Stimulated activated CD4-positive, alpha-beta T cell treated with anti-CD3 and anti-CD28 coated beads, Interleukin-15, amount 100 ng/mL, for 24 hours (primary cell): ENCODE measurements around the gene RGS9.
A peak's percentile ranks its signal among the peaks of the same experiment; 100 is the strongest.
"Not testable (repeated sequence)": the region's sequence is repeated elsewhere in the genome, so short reads cannot be mapped to it uniquely, and the experiment has no call there.

Experiments used
- DNase-seq: peaks from one replicate; pipeline ENCODE4 v3.0.0-alpha.2; 2020

The RGS9 gene

DNA sequence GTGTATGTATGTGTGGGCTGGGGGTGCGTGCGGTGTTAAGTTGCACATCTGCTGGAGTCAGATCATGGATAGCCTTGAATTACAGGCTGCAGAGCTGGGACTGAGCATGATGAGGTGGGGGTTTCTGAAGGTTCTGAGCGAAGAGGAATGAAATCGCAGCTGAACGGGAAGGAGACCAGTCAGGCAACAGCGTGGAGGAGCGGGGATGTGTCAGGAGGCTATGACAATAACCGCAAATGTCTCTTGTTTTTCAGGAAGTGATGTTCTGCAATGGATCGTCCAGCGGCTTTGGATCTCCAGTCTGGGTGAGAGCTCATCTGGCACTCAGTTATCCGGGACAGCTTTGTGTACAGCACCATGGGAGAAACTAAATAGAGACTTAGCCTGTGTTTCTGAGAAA is 20.9 kb downstream of the RGS9 start:
- no peak for DNase-seq

DNA sequence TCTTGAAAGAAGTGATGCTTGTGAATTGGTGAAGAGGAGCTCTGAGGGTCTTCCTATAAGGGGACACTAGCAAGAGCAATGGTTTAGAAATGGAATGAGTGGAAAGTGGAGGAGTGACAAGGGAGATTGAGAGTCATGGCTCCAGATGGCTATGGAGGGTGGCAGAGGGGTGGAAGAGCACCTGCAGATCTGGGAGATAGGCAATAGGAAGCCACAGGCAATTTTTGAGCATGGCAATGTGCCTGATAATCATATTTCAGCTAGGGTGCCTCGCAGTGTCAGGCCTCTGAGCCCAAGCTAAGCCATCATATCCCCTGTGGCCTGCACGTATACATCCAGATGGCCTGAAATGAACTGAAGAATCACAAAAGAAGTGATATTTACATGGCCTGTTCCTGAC is 21.5 kb downstream of the RGS9 start:
- no peak for DNase-seq

DNA sequence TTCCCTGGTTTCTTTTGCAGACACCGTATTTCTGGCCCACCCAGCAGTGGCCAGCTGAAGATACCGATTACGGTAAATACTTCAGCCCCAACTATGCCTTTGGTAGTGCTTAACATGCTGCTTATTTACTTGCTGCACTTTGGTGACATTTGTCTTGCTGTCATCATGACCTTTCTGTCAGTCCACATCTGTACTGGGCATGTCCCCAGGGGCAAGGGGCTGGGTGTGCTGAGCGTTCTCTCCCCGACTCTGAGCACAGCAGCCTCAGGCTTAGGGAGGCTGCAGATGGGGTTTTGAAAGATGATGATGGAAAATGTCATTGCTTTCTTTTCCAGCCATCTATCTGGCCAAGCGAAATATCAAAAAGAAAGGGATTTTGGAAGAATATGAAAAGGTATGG is 23.3 kb downstream of the RGS9 start:
- DNase-seq = no peak

DNA sequence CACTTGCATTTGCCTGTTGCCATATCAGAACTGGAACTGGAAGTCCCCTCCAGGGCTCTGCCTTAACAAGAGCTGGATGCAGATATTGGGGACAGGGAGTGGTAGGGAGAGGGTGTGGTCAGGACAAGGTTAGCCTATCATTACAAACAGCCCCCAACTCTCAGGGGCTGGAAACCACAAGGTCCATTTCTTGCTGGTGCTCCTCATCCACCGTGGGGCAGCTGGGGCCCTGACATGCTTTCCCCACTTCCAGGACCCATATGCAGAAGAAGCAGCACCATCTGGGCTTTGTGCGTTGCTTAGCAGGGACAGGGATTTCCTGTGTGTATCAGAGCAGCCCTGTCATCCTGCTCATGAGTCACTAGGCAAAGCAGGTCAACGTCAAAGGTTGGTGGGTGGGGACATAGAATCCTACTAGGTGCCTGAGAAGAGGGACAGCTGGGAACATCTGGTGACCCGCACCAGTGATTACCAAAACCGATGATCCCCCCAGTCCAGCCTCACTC is 26.9 kb downstream of the RGS9 start:
- peak; percentile 66 for DNase-seq

DNA sequence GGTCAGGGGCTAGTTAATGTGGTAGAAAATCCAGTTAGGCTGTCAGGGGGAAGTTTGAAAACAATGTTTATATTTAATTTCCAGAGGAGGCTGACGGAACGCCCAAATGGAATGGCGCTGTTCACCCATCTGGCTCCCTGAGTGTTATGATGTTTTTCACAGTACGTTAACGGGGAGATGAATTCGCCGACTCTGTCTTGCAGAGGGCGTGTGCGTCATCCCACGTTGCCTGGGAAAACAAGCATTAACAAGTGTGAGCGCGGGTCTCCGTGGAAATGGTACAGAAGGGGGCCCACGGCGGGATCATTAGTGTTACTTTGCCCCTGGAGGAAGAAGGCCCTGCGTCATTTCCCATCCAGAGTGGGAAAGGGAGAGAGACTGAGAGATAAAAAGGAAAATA is 29.6 kb downstream of the RGS9 start:
- no peak for DNase-seq

DNA sequence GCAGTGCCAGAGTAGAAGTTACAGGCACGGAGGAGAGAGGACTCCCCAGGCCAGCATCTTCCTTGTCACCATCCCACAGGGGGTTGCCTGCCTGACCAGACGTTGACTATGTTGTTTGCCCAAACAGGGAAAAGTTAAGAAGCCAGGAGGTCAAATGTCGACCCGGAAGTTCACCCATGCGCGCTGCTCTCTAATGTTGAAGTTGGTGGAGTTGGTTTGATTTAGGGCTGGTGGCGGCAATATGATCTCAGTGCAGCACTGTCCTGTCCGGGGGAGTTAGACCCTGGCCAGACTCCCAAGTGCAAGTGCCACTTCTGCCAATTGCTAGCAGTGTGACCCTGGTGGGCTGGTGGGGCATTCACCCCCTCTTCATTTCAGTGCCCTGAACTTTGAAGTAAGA is 30.4 kb downstream of the RGS9 start:
- no peak for DNase-seq

DNA sequence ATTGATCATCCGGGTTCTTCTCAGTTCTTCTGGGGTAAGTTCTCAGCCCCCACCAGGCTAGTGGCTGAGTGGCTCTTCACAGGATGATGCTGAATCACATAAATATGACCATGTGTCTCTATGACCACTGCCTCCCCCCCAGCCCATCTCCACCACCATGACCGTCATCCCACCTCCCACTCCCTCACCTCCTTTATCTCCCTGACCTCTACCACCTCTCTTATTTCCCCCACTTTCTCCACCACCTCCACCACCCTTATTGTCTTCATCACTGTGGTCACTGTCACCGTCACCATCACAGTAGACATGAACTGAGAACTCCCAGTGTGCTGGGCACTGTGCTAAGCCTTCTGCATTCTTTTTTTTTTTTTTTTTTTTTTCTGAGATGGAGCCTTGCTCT is 32.5 kb downstream of the RGS9 start:
- DNase-seq = no peak

DNA sequence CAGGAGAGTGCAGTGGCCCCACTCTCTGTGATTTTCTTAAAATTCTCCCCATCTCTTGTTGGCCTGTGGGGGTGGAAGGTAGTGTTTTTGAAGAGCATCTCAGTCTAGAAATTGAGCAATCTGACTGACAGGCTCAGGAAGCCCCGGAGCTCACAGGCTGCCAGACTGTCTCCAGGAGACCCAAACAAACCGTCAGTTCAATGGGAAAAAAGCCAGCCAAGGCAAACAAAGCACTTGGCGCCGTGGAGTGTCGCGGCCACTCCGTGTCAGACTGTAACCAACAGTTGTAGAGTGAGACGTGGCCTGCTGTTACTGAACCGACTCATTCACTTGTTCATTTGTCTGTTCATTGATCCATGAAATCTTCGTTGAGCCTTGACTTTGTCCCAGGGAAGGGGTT is 33.7 kb downstream of the RGS9 start:
- no peak for DNase-seq

DNA sequence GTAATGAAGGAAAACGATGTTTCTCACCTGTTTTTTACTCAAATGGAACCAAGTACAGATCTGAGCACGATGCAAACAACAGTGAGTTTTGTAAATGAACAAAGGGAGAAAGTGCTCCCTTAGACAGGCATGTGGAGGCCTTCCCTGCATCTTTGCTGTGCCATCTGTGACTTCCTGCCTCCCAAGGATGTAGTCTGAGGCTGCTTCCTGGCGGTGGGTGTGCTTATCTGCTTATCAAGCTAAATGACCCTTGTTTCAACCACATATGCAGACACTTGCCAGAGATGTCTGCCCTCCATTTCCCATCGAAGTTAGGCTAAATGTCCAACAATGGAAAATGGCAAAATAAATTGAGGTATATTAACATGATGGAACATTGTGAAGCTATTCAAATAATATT is 34.6 kb downstream of the RGS9 start:
- no peak for DNase-seq

DNA sequence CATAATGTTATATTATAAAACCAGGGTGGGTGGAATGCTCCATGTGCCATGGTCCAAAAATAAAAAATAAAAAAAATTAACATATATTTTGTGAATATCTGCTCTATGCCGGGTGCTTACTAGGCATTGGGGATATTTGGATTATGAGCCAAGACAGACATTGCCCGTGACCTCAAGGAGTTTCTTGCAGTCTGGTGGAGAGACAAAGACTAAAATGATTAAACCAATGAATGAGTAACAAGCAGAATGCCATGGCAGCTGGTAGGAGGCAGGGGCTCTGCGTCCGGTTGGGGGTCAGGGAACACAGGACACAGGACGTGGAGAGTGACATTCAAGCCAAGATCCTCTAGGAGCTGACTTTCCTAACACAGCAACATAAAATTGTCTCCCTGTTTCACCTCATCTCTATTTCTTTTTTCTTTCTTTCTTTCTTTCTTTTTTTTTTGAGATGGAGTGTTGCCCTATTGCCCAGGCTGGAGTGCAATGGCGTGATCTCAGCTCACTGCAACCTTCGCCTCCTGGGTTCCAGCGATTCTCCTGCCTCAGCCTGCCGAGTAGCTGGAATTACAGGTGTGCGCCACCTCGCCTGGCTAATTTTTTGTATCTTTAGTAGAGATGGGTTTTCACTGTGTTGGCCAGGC is 35.4 kb downstream of the RGS9 start:
- no peak for DNase-seq

DNA sequence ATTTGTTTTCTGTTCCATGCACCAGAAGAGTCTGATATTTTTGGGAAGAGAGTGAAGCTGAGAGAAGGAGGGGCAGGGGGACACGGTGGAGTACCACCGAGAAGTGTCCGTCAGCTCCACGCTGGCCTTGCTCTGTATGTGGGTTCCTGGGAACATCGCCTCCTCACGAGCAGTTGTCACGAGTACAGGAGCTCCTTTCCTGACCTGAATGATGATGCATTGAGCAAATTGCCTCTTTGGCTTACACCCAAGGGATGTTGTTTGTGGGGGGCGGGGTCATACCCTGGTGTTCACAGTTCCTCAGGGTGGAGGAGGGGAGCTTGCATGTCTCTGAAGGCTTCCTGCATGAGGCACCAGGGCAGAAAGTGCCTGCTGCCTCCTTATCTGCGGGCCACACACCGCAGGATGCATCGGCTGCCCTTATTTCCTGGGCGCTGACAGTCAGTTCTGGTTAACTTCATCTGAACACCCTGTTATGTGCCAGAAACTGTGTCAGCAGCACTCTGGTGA is 36.2 kb downstream of the RGS9 start:
- peak; percentile 72 for DNase-seq

DNA sequence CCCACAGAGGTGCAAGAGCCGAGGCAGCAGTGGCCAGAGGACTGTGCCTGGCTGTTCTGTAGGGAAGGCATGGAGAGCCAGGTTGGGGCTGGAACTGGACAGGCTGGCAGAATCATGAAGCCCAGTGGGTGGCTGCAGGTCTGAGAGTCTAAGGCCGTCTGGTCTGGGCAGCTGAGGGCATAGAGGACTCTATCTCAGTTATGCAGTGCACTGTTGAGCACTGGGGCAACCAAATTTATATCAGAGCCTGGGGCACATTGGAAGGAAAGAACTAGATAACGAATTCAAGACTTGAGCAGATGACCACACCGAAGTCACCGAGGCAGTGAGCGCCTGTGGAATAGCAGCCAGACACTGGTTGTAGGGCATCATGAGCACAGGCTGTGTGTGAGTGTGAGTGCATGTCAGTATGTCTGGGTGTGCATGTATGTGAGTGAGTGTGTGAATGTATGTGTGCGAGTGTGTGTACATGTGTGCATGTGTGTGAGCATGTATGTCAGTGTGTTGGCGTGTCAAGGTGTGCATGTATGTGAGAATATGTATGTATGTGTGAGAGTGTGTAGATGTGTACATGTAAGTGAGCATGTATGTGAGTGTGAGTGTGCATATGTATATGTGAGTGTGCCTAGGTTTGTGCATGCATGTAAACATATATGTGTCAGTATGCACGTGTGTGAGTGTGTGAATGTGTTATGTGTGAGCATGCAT is 37.0 kb downstream of the RGS9 start:
- DNase-seq = no peak

DNA sequence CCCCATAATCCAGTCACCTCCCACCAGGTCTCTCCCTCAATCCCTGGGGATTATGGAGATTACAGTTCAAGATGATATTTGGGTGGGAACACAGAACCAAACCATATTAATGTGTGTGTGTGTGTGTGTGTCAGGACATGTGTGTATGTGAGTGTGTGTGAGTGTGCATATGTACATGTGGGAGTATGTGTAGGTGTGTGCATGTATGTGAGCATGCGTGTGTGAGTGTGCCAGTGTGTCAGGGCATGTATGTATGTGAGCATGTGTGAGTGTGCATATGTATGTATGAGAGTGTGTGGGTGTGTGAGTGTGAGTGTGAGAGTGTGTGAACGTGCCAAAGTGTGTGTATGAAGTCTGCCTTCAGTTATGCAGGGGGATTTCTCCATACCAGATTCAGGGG is 37.8 kb downstream of the RGS9 start:
- no peak for DNase-seq

DNA sequence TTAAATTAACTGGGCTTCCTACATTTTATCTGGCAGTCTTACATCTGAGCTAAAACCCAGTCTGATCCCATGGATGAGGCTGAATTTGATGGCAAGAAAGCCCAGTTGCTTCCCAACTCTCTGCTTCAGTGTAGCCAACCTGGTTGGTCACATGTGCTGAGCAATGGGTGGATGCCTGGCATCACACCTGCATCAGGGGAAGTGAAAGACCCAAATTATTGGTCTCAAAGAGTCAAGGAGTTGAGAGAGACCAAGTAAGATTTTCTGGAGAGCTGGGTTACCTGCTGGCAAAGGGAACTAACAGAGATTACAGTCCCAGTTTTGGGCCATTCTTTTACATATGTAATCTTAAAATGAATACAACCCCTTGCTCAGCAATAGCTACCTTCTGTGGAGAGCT is 38.8 kb downstream of the RGS9 start:
- no peak for DNase-seq

DNA sequence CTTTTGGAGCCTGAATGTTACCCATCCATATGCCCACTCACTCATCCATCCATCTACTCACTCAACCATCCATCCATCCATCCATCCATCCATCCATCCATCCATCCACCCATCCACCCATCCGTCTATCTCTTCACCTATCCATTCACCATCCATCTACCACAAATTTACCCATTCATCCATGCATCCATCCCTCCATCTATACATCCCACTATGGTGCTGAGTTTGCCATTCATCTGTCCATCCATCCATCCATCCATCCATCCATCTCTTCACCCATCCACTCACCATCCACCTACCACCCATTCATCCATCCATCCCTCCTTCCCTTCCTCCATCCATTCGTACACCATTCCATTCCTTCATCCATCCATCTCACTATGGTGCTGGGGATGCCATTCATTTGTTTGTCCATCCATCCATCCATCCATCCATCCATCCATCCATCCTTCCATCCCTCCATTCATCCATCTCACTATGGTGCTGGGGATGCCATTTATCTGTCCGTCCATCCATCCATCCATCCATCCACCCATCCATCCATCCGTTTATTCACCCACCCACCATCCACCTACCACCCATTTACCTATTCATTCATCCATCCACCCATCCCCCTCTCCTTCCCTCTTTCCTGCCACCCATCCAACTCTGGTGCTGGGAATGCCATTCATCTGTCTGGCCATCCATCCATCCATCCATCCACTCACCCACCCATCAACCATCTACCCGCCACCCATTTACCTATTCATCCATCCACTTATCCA is 39.7 kb downstream of the RGS9 start:
- no peak for DNase-seq

DNA sequence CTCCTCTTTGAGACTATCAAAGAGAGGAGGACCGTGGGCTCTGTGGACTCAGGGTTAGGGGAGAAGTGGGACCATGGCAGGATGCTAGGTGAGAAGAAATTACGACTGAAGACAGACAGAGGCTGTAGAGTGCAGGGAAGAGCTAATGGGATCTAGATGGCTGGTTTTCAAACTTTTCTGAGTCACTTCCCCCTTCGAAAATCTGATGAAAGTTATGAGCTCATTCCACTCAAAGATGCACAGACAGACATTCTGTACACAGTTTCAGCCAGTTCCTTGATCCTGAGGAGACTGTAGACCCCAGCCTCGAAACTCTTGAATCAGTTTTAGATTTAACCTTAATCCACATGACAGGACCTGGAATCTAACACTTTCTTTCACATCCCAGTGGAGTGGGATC is 40.7 kb downstream of the RGS9 start:
- no peak for DNase-seq

DNA sequence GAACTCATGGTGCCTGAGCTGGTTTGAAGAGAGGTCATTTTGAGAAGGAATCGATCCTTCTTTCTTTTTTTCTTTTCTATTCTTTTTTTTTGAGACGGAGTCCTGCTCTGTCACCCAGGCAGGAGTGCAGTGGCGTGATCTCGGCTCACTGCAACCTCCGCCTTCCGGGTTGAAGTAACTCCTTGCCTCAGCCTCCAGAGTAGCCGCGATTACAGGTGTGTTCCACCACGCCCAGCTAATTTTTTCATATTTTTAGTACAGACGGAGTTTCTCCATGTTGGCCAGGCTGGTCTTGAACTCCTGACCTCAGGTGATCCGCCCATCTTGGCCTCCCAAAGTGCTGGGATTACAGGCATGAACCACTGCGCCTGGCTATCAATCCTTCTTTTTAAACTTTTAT is 43.1 kb downstream of the RGS9 start:
- not testable (repeated sequence) for DNase-seq

DNA sequence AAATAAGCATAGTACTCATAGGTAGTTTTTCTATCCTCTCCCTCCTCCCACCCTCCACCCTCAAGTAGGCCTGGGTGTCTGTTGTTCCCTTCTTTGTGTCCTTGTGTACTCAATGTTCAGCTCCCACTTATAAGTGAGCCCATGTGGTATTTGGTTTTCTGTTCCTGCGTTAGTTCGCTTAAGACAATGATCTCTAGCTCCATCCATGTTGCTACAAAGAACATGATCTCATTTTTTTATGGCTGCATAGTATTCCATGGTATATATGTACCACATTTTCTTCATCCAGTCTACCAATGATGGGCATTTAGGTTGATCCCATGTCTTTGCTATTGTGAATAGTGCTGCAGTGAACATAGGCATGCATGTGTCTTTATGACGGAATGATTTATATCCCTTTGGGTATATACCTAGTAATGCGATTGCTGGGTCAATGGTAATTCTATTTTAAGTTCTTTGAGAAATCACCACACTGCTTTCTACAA is 43.6 kb downstream of the RGS9 start:
- DNase-seq = not testable (repeated sequence)

DNA sequence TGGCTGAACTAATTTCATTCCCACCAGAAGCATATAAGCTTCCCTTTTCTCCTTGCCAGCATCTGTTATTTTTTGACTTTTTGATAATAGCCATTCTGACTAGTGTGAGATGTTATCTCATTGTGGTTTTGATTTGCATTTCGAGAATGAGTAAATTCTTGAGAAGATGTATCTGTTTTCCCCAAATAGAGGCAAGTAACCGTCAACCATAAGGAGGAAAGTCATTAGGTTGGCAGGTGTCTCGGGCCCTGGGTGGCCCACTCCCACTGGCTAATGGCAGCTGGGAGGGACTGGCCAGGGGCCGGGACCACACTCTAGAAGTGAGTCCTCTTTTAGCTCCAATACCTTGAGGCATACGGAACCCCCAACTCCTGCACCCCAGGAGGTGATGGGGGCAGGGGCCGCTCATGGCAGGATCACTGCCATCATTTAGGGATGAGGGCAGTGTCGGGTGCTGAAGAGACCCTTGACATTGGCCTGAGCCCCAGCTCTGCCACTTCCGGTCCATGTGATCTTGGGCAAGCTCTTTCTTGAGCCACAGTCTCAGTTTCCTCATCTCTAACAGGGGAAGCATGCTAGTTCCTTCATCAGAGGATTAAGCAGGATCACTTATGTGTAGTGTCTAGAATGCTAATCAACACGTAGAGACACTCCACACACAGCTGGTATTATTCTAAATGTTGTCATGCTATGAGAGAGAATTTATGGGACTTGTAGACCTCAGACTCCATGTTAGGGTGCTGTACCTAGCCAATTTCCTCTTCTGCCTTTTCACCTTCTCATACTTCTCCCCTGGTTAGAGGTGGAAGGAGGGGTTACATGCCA is 44.3 kb downstream of the RGS9 start:
- DNase-seq = peak; percentile 68

DNA sequence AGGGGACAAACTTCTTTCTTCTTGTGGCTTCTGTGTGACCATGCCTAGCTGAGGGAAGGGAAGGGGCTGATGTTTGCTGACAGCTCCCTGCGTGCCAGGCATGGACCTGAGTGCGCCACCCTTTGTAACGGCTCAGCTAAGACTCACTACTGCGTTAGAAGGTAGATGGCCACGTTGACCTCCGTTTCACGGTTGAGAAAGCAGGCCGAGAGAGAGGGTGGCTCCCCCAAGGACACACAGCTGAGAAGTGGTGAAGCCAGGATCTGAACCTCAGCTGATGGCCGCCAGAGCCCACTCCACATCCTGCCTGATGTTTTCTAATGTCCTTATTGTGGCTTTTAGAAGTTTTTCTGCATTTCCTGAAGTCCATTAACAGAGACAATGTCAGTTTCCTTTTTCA is 45.1 kb downstream of the RGS9 start:
- no peak for DNase-seq

DNA sequence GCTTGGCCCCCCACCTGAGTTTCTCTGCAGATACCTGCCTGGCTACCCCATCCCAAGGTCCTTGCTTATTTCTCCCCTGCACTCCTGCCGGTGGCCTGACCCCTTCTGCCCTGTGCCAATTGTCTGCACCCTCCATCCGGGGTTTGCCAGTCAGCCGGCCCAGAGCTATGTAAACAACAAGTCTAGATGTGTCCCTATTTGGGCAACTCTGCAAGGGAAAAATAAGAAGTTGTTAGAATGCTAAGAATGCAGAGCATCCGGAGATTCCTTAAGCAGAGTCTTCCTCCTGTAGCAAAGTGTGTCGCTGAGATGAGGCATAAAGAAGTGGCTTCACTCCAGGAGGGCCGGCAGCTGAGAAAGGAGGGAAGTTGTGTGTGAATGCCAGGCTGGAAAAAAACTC is 46.6 kb downstream of the RGS9 start:
- no peak for DNase-seq

DNA sequence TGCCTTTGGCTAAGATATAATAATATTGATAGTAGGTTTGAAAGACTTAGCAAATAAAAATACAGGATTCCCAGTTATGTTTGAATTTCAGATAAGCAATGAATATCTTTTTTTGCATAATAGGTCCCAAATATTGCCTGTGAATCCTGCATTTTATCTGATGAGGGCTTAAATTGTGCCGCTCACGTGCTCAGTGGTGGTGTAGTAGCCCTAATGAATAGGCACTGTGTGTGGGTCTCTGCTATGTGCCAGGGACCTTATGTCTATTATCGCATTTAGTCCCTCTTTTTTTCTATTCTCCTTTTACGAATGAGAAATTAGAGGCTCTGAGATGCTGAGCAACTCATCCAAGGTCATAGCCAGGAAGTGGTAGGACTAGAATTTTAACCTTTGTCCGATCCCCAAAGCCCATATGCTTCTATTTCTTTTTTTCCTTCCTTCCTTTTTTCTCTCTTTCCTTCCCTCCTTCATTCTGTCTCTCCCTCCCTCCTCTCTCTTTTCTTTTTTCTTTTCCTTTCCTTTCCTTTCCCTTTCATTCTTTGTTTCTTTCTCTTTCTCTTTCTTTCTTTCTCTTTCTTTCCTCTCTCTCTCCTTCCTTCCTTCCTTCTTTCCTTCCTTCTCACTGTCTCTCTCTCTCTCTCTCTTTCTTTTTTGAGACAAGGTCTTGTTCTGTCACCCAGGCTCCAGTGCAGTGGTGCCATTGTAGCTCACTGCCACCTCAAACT is 47.2 kb downstream of the RGS9 start:
- DNase-seq = no peak
